GM12892 (cell line): ENCODE measurements around the gene ING3.

Source experiments
- POLR2A ChIP-seq: IDR thresholded peaks from 2 replicates; pipeline ENCODE4 v1.6.1; 2011; ENCODE audit warnings: low read depth, low read length, control low read depth
- POLR2AphosphoS5 ChIP-seq: IDR thresholded peaks from 2 replicates; pipeline ENCODE4 v1.6.1; 2011; ENCODE audit warnings: low read depth, low read length, control low read depth

DNA sequence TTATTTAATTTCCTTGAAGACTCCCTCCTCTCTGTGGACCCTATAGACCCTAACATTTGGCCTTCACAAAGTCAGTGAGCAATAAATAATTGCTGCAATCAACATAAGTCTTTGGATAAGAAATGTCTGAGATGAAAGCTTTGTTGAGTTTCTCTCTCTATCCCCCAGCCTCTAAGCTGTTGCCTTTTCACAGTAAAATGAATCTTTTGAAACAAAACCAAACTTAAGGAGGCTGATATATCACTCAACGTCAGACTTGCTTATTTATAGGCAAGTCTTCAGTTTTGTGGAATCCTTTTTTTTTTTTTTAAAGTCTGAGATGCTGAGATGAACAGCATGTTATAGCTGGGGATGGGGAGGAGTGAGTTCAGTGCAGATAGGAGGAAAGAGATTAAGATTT lies 47.9 kb downstream of the ING3 start:
- TF ChIP-seq POLR2AphosphoS5 (no peak), POLR2A (no peak)
